ENCODE data around the gene CEP72.
"Not testable (repeated sequence)": the region's sequence is repeated elsewhere in the genome, so short reads cannot be mapped to it uniquely, and the experiment has no call there.

- TF ChIP-seq CTCF, POLR2A (IDR thresholded peaks at IDR 0.05): not testable (repeated sequence)
Observed at GRCh38 chr5:691049-691448, 78.9 kb downstream of the CEP72 start.
